H1 (cell line): ENCODE results near the gene POC1B. TPM values are rescaled to one million over a fixed set of nuclear protein-coding genes. Genes with fewer than 3 reads are reported as not detected.

Experiments used
- CTCF ChIA-PET: fragments of 300-600 bp; sonication (Branson Sonifier 250); formaldehyde crosslinking; loops from one replicate; lab custom pipeline; 2021; ENCODE audit not compliant: partially characterized antibody; lab: Charles Lee
- POLR2A ChIA-PET: fragments of 300-600 bp; sonication (Branson Sonifier 250); formaldehyde crosslinking; loops from one replicate; lab custom pipeline; 2021; ENCODE audit warnings: inconsistent platforms; ENCODE audit not compliant: partially characterized antibody; lab: Charles Lee
- DNase-seq, 2 experiments: peaks; one replicate each; pipeline versions ENCODE4 v3.0.0 to v3.0.0-alpha.2; 2010 to 2022; ENCODE audit warnings: low spot score in 2 of 2, low read depth in 1 of 2, mixed read lengths in 1 of 2
- FAIRE-seq: peaks from 2 replicates; lab custom pipeline; 2011; peaks lifted over from hg19 to GRCh38; lab: Jason Lieb, UNC
- H2AFZ ChIP-seq: 2 replicates; pipeline ENCODE4 v1.8.1; 2012; ENCODE audit warnings: low read length, inconsistent platforms
- H2AK5ac ChIP-seq: 2 replicates; pipeline ENCODE4 v1.6.1; 2013; ENCODE audit warnings: low read depth, low read length
- H2BK120ac ChIP-seq: replicated peaks from 2 replicates; pipeline ENCODE3; 2013; ENCODE audit warnings: low read depth, low read length, inconsistent platforms
- H2BK12ac ChIP-seq: 2 replicates; pipeline ENCODE4 v1.6.1; 2013; ENCODE audit warnings: low read depth, low read length
- H2BK15ac ChIP-seq: 2 replicates; pipeline ENCODE4 v1.6.1; 2013; ENCODE audit warnings: low read length
- H2BK20ac ChIP-seq: 2 replicates; pipeline ENCODE4 v1.6.1; 2013; ENCODE audit warnings: low read length
- H2BK5ac ChIP-seq: 2 replicates; pipeline ENCODE4 v1.6.1; 2013; ENCODE audit warnings: low read depth, low read length
- H3K14ac ChIP-seq: 2 replicates; pipeline ENCODE4 v1.6.1; 2013; ENCODE audit warnings: inconsistent platforms; ENCODE audit not compliant: insufficient read length
- H3K18ac ChIP-seq: 2 replicates; pipeline ENCODE4 v1.6.1; 2013; ENCODE audit warnings: low read length; ENCODE audit errors: extremely low read depth
- H3K23ac ChIP-seq: 2 replicates; pipeline ENCODE4 v1.6.1; 2013; ENCODE audit warnings: inconsistent platforms; ENCODE audit not compliant: insufficient read length
- H3K23me2 ChIP-seq: 2 replicates; pipeline ENCODE4 v1.6.1; 2013; ENCODE audit warnings: low read depth, low read length
- H3K27ac ChIP-seq: 2 replicates; pipeline ENCODE4 v1.6.1; 2011; ENCODE audit warnings: low read depth, low read length, inconsistent platforms
- H3K27me3 ChIP-seq, 4 experiments: replicated peaks in 1 of 4; 1 replicate in 1 of 4; 2 replicates in 3 of 4; pipeline versions ENCODE4 v1.6.1 to v1.8.1; 2011 to 2013; ENCODE audit warnings: low read length in 3 of 4, mild to moderate bottlenecking in 3 of 4, inconsistent platforms in 2 of 4, mixed read lengths in 2 of 4, moderate library complexity in 1 of 4; ENCODE audit not compliant: control insufficient read depth in 3 of 4, insufficient read depth in 3 of 4; ENCODE audit errors: extremely low read depth in 1 of 4
- H3K36me3 ChIP-seq, 4 experiments: 2 replicates each; pipeline versions ENCODE4 v1.6.1 to v1.8.1; 2011 to 2013; ENCODE audit warnings: mild to moderate bottlenecking in 4 of 4, low read length in 3 of 4, moderate library complexity in 2 of 4, control low read depth in 1 of 4, inconsistent platforms in 1 of 4; ENCODE audit not compliant: insufficient read depth in 4 of 4, control insufficient read depth in 2 of 4
- H3K4ac ChIP-seq: replicated peaks from 2 replicates; pipeline ENCODE3; 2013; ENCODE audit warnings: low read length, low read depth, mixed read lengths, inconsistent platforms; ENCODE audit not compliant: insufficient read length
- H3K4me1 ChIP-seq, 4 experiments: replicated peaks in 1 of 4; 1 replicate in 1 of 4; 2 replicates in 3 of 4; pipeline versions ENCODE4 v1.6.1 to v1.8.1; 2011 to 2013; ENCODE audit warnings: low read length in 3 of 4, inconsistent platforms in 2 of 4, mixed read lengths in 1 of 4; ENCODE audit not compliant: insufficient read depth in 4 of 4, control insufficient read depth in 3 of 4
- H3K4me2 ChIP-seq, 2 experiments: 2 replicates each; pipeline versions ENCODE4 v1.6.1 to v1.8.1; 2011 to 2013; ENCODE audit warnings: low read depth in 2 of 2, low read length in 2 of 2, control low read depth in 1 of 2, inconsistent platforms in 1 of 2, mild to moderate bottlenecking in 1 of 2; ENCODE audit not compliant: insufficient read depth in 1 of 2
- H3K4me3 ChIP-seq, 4 experiments: fragments of 200-600, 300-600 bp in 1 of 4; sonication (generic), shearing (Covaris generic), sonication (Bioruptor Twin) in 1 of 4; 2 replicates each; pipeline versions ENCODE4 v1.5.1 to v1.8.1; 2011 to 2016; ENCODE audit warnings: low read length in 4 of 4, low read depth in 3 of 4, control low read depth in 2 of 4, inconsistent platforms in 2 of 4, mild to moderate bottlenecking in 2 of 4, mixed read lengths in 1 of 4, moderate library complexity in 1 of 4; ENCODE audit not compliant: insufficient read depth in 2 of 4; ENCODE audit errors: extremely low read depth in 1 of 4
- H3K56ac ChIP-seq: replicated peaks from 2 replicates; pipeline ENCODE3; 2013; ENCODE audit warnings: low read depth, mild to moderate bottlenecking, mixed read lengths, low read length, inconsistent platforms; ENCODE audit not compliant: insufficient read length
- H3K79me1 ChIP-seq: 2 replicates; pipeline ENCODE4 v1.6.1; 2013; ENCODE audit warnings: low read depth, low read length, control low read depth
- H3K79me2 ChIP-seq, 2 experiments: 2 replicates each; pipeline versions ENCODE4 v1.6.1 to v1.8.1; 2012 to 2013; ENCODE audit warnings: low read length in 2 of 2, mild to moderate bottlenecking in 2 of 2, inconsistent platforms in 1 of 2; ENCODE audit not compliant: insufficient read depth in 2 of 2, control insufficient read depth in 1 of 2
- H3K9ac ChIP-seq, 4 experiments: replicated peaks in 1 of 4; 1 replicate in 1 of 4; 2 replicates in 3 of 4; pipeline versions ENCODE4 v1.6.1 to v1.8.1; 2011 to 2013; ENCODE audit warnings: low read depth in 3 of 4, low read length in 3 of 4, control low read depth in 2 of 4, mild to moderate bottlenecking in 2 of 4, moderate library complexity in 2 of 4, inconsistent platforms in 1 of 4; ENCODE audit errors: extremely low read depth in 1 of 4
- H3K9me3 ChIP-seq, 2 experiments: 2 replicates each; pipeline versions ENCODE4 v1.6.1 to v1.8.1; 2012 to 2013; ENCODE audit warnings: mild to moderate bottlenecking in 2 of 2, moderate library complexity in 2 of 2, control low read depth in 1 of 2, inconsistent platforms in 1 of 2, low read depth in 1 of 2, low read length in 1 of 2, mixed read lengths in 1 of 2; ENCODE audit not compliant: insufficient read depth in 2 of 2
- H4K20me1 ChIP-seq, 2 experiments: replicated peaks in 1 of 2; 2 replicates each; pipeline versions ENCODE3 to v1.8.1; 2011 to 2013; ENCODE audit warnings: inconsistent platforms in 2 of 2, low read length in 2 of 2, mild to moderate bottlenecking in 1 of 2; ENCODE audit not compliant: insufficient read depth in 2 of 2, control insufficient read depth in 1 of 2
- H4K5ac ChIP-seq: 2 replicates; pipeline ENCODE4 v1.6.1; 2013; ENCODE audit warnings: low read length, low read depth, mixed read lengths, inconsistent platforms; ENCODE audit not compliant: insufficient read length
- H4K8ac ChIP-seq: 2 replicates; pipeline ENCODE4 v1.8.0; 2013; ENCODE audit warnings: mild to moderate bottlenecking, moderate library complexity, low read length, inconsistent platforms; ENCODE audit not compliant: insufficient read depth; ENCODE audit errors: extremely low read depth
- H4K91ac ChIP-seq: replicated peaks from 2 replicates; pipeline ENCODE3; 2013; ENCODE audit warnings: low read length, mixed read lengths, inconsistent platforms; ENCODE audit not compliant: insufficient read length
- CEBPB ChIP-seq: IDR thresholded peaks from 2 replicates; pipeline ENCODE4 v1.6.1; 2012; ENCODE audit warnings: low read depth, low read length
- EZH2 ChIP-seq: fragments of 200-600 bp; sonication (generic); IDR thresholded peaks from 2 replicates; pipeline ENCODE4 v1.7.1; 2012; ENCODE audit warnings: low read depth, mild to moderate bottlenecking, moderate library complexity, low read length, inconsistent platforms; ENCODE audit not compliant: severe bottlenecking
- GABPA ChIP-seq: IDR thresholded peaks from 2 replicates; pipeline ENCODE4 v1.6.1; 2011; ENCODE audit warnings: mild to moderate bottlenecking, low read length, moderate library complexity, borderline replicate concordance; ENCODE audit not compliant: insufficient read depth
- NANOG ChIP-seq: IDR thresholded peaks from 2 replicates; pipeline ENCODE4 v1.6.1; 2011; ENCODE audit warnings: low read length, low read depth, mild to moderate bottlenecking, inconsistent platforms; ENCODE audit not compliant: insufficient read depth, poor library complexity, severe bottlenecking
- SAP30 ChIP-seq: fragments of 300-600 bp; sonication (generic); IDR thresholded peaks from 2 replicates; pipeline ENCODE4 v1.7.1; 2012; ENCODE audit warnings: low read length, moderate library complexity, mild to moderate bottlenecking, inconsistent platforms; ENCODE audit not compliant: insufficient read depth, insufficient replicate concordance
- SIN3A ChIP-seq, 2 experiments: IDR thresholded peaks in 1 of 2; conservative IDR thresholded peaks in 1 of 2; 2 replicates each; pipeline ENCODE4 v1.6.1; 2011 to 2012; ENCODE audit warnings: low read length in 2 of 2, improper control_type of control experiment in 1 of 2, low read depth in 1 of 2, mild to moderate bottlenecking in 1 of 2
- SP1 ChIP-seq: IDR thresholded peaks from 2 replicates; pipeline ENCODE4 v1.6.1; 2011; ENCODE audit warnings: low read depth, low read length
- WGBS, 2 experiments: shearing (Covaris generic) in 1 of 2; methylation state at CpG; one replicate each; pipeline versions ENCODE4 v1.1.6 to v1.1.7; 2013 to 2015; ENCODE audit warnings: low lambda C conversion rate in 2 of 2, mixed read lengths in 2 of 2, inconsistent platforms in 1 of 2, low coverage in 1 of 2, missing lambda C conversion rate in 1 of 2; ENCODE audit not compliant: insufficient replicate concordance in 2 of 2, insufficient coverage in 1 of 2, insufficient read length in 1 of 2; ENCODE audit errors: extremely low coverage in 1 of 2, missing lambda C conversion rate in 1 of 2; 5-methylcytosine and 5-hydroxymethylcytosine counted together
- polyA plus RNA-seq, 7 experiments: library from polyadenylated mRNA; depleted of rRNA in 3 of 7; stranded (reverse) in 5 of 7; unstranded in 2 of 7; fragments of >200 nt in 5 of 7; fragments of 200-250 nt in 2 of 7; gene quantifications; 1 replicate in 5 of 7; 2 replicates in 1 of 7; 4 replicates in 1 of 7; pipeline versions ENCODE4 v1.2.1 to v1.2.3, GENCODE V29; 2011 to 2013; ENCODE audit warnings: missing spikeins in 2 of 7, mixed read lengths in 2 of 7
- total RNA-seq: library from RNA; stranded (reverse); fragmentation: NEBNext Ultra II Directional; extraction: Animal tissue kit (Norgen Biotek cat#: 25700); gene quantifications from 2 replicates; pipeline ENCODE4 v1.2.1, GENCODE V29; 2021

The POC1B gene
- total and polyA plus RNA-seq, 2 of the 8 experiments (the other 6 are each of a cell fraction or from before 2014, with no cell fraction given): 7.5 to 16.3 TPM

- H3K56ac ChIP-seq: no peak overlapping the region
- no peak overlapping the region for H2BK12ac ChIP-seq
- FAIRE-seq: no peak
- DNase-seq: no peak
- no peak overlapping the region for H2BK20ac ChIP-seq
- H3K4me1 ChIP-seq: peaks cover 0 to 7% (median 2%) of the 10 kb centered on the region in 4 experiments; a peak in 3 of 7 replicates
- no peak overlapping the region for H2BK15ac ChIP-seq
- no peak overlapping the region for H3K14ac ChIP-seq
- ChIA-PET CTCF (interaction anchor here (1.9 kb wide), 1 partner anchor 9 kb away, joined by 5 read pairs; no protein-coding TSS in a partner anchor), POLR2A (no interaction called here)
- H3K27me3 ChIP-seq: no peaks in the 10 kb centered on the region
- no peak overlapping the region for H2AFZ ChIP-seq
- WGBS, 2 experiments: 90% methylated on average over 6 of the region's 6 CpGs; no CpG with 5 or more reads in 1 of the 2 experiments
- no peak overlapping the region for H3K9ac ChIP-seq
- H3K4me2 ChIP-seq: no peak overlapping the region
- no peak overlapping the region for H4K8ac ChIP-seq
- H4K91ac ChIP-seq: no peak overlapping the region
- no peaks in the 10 kb centered on the region for H3K36me3 ChIP-seq
- H2BK5ac ChIP-seq: no peak overlapping the region
- H3K23me2 ChIP-seq: no peaks in the 10 kb centered on the region
- H3K18ac ChIP-seq: no peak overlapping the region
- no peak overlapping the region for H4K5ac ChIP-seq
- no peak overlapping the region for H2BK120ac ChIP-seq
- H3K4me3 ChIP-seq: no peak overlapping the region
- TF ChIP-seq EZH2 (no peak), GABPA (no peak), CEBPB (no peak), NANOG (no peak), SAP30 (no peak), SP1 (no peak), SIN3A (conservative IDR thresholded peaks at IDR 0.05 in 1 of 2, IDR thresholded peaks at IDR 0.05 in 1 of 2; ENCODE audit: low read depth in 1 of 2, low read length in 2 of 2) (no peak)
- H3K23ac ChIP-seq: no peak overlapping the region
- H4K20me1 ChIP-seq: no peaks in the 10 kb centered on the region
- H3K79me1 ChIP-seq: no peaks in the 10 kb centered on the region
- H3K9me3 ChIP-seq: no peaks in the 10 kb centered on the region
- H3K79me2 ChIP-seq: no peaks in the 10 kb centered on the region
- no peak overlapping the region for H3K4ac ChIP-seq
- no peak overlapping the region for H3K27ac ChIP-seq
- no peak overlapping the region for H2AK5ac ChIP-seq
These were observed 135.8 kb downstream of the POC1B start for GRCh38 chr12:89389755-89390661.
